GM21737 (cell line): Measurements from ENCODE around the gene IMMP2L.
A peak's percentile ranks its signal among the peaks of the same experiment; 100 is the strongest.
"Not testable (repeated sequence)": the region's sequence is repeated elsewhere in the genome, so short reads cannot be mapped to it uniquely, and the experiment has no call there.

Experiments used
- ATAC-seq: cut with Tn5 transposase; IDR thresholded peaks from one replicate; pipeline ENCODE4 v1.9.1; 2021; ENCODE audit warnings: mild to moderate bottlenecking, moderate library complexity; ENCODE audit not compliant: unreplicated experiment

Gene IMMP2L

DNA sequence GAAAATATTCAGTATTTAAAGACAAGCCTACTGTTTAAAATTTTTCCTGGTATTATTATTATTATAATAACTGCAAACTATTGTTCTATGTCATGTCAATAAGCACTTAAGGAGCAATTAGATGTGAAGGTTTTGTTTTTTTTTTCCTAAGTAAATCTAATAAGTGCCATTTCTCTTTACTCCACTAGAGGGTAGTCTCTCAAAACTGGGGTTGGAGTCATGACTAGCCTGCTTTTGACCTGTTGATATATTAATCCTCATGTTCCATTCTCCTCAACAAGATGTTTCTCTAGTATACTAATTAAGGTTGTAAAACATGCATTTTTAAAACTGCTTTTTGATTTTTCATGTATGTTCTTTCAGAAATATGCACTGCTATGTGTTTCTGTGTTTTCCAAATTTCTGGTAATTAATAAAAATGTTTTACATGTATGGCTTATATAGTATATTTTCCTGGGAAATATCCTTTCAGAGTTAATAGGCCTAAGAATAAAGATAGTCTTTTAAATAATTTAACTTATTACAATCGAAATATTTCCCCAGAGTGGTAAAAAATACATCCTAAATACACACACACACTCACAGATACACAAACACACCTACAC is 472.4 kb downstream of the IMMP2L start:
- peak; percentile 46 for ATAC-seq

GRCh38 chr7:111088328-111088727 is 474.0 kb downstream of the IMMP2L start:
- ATAC-seq, result no peak

DNA sequence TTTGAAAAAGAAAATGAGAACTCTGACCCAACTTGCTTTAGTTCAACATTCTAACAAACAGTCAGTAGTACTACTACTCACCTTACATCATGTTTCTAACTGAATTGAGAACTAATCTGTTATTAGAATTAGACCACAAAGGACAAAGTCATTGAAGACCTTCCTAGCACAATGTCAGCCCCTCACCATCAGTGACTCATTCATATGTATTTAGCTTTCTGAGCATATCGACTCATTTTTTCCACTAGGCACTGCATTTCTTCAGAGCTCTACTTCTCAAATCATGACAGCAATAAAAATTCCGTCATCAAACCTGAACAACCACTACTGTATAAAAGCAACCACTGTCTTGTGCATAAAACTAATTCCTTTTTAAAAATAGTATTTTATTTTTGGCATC is 475.8 kb downstream of the IMMP2L start:
- ATAC-seq, result no peak

- ATAC-seq, result no peak
Observed at GRCh38 chr7:111085356-111085755, 476.9 kb downstream of the IMMP2L start.

DNA sequence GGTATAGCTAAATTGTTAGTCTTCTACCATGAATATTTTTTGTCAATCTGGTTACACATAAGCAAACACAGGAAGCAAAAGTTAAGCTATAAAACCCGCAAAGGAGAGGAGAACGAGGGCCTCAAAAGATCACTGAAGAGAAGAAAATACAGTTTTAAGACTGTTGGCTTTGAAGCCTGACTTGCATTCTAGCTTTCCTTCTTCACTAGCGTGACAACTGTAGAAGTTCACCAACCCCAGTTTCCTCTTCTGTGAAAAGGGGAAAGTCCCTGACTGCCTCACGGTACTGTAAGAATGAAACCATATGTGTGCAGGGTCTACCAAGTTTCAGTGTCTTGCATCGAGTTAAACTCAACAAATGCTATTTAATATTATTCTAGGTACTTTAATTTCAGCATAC is 478.9 kb downstream of the IMMP2L start:
- peak; percentile 98 for ATAC-seq

DNA sequence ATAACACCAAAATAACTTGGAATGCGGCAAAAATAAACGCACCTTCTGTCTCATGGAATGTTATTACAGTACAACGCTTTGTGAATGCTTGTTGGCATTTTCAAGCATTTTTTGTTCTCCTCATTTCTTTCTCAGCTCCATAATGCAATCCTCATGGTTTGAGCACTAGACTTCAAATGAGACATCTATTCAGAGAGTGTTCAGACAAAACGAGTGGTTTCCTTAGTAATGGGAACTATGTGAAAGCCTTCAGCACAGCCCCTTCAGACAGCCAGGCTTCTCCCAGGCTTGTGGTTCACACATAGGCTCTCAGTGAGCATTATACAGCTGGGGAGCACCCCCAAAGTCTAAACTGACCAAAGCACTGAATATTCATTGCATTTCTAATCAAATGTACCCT is 479.9 kb downstream of the IMMP2L start:
- ATAC-seq, result no peak

- ATAC-seq, result no peak
Observed at GRCh38 chr7:111081546-111082267, 480.6 kb downstream of the IMMP2L start.

DNA sequence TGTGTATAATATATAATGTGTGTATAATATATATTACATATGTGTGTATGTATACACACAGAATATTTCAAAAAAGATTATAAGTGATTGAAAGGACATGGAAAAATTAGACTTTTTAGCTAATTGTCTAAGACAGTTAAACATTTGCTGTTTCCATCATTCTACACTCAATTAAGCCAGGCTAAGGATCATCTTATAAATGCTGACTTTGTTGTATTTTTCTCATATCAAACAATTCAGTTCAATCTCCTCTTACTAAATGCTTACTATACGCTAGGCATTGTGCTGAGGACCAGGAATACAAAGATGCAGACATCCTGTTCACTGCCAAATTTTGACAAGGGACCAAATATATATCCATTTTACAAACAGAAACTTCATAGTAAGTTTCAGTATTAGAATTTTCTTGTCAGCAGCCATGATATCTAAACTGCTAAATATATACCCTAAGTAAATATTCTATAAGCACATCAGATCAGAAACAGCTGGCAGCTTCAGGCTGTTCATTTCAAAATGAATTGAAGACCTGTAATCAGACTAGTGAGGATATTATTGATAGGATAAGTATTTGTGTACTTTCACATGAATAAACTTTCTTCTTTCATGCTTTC is 481.7 kb downstream of the IMMP2L start:
- no peak for ATAC-seq

GRCh38 chr7:111077001-111077400 is 485.3 kb downstream of the IMMP2L start:
- no peak for ATAC-seq

DNA sequence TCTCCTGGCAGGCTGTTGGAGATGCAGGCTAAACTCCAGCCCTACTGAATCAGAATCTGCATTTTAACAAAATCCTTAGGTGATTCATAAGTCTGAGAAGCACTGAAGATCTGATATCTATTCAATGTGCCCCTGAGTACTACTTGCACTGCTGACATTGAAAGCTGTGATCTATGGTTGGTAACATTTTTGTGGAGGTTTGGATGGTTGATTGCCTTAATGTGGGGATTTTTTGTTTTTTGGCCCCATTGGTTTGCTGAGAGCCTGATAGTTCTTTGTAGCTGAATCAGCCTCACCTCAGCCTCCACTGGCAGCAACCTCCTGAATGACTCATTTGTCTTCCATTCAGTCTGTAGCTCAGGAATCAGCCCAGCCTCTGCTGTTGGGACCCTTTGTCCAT is 486.1 kb downstream of the IMMP2L start:
- ATAC-seq, result no peak

GRCh38 chr7:111075498-111075897 is 486.8 kb downstream of the IMMP2L start:
- no peak for ATAC-seq

DNA sequence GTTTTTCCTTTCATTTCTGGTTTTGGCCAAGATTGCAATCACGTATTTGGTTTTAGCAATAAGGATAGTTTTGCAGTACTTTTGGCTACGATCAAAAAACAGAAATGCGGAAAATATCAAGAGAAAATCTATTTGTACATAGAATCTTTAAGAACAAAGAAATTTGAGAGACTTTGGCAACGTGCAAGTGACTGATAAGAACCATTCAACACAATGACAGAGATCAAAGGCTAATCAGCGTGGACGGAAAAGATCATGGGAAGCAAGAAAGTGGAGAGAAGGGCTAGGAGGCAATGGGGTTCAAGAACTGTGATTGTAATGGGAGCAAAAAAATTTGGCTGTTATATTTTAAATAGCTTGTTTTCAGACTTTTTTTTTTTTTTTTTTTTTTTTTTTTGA is 487.5 kb downstream of the IMMP2L start:
- no peak for ATAC-seq

DNA sequence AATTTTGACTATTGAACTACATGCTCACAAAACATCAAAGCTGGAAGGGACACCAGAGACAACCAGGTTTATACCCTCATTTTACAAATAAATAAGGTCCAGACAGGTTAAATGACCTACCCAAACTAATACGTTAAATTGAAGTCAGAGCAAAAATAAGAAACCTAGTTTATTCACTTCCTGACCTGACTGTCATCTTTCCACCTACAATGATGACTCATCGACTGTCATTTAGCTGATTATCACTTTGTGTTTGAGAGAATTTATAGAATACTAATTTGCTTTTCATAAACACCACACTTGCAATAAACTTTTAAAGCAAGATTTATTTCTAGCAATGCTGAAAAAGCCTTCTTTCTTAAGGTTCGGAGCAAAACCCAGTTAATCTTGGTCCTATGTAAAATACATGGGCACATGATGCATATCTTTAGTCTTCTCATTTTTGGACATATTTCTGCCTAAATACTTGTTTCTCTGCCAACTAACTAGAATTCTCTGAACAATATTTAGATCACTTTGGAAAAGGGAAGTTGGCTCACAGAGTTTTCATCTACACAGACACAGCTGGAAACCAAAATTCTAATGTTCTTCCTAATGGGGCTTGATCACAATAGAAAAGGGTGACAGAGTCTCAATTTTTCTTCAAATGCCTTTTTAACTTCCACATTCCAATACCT is 488.1 kb downstream of the IMMP2L start:
- ATAC-seq, result no peak

GRCh38 chr7:111072658-111073057 is 489.6 kb downstream of the IMMP2L start:
- ATAC-seq, result not testable (repeated sequence)

- ATAC-seq, result no peak
Observed at GRCh38 chr7:111071556-111071955, 490.7 kb downstream of the IMMP2L start.

DNA sequence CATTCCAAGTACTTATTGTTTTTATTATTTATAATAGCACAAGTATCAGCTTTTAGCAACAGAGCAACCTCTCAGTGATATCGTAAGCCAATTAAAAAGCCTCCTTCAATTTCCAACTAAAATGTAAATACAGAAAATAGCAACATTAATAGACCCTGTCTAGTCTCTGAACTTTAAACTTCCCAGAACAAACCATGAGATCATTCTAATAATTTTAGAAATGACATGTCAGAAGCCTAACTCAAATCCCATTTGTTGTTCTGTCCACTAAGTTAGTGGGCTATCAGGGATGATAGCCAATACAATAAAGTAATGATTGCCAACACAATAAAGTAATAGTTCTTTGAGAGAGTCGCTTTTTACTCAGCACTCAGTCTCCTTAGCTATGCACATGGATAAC is 493.7 kb downstream of the IMMP2L start:
- no peak for ATAC-seq

GRCh38 chr7:111067682-111068081 is 494.6 kb downstream of the IMMP2L start:
- no peak for ATAC-seq

- ATAC-seq, result no peak
Observed at GRCh38 chr7:111067251-111067650, 495.0 kb downstream of the IMMP2L start.

DNA sequence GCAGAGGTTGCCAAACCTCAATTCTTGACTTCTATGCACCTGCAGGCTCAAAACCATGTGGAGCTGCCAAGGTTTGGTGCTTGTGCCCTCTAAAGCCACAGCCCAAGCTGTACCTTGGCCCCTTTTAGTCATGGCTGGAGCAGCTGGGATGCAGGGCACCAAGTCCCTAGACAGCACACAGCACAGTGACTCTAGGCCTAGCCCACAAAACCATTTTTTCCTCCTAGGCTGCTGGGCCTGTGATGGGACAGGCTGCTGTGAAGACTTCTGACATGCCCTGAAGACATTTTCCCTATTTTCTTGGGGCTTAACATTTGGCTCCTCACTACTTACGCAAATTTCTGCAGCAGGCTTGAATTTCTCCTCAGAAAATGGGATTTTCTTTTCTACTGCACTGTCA is 499.1 kb downstream of the IMMP2L start:
- no peak for ATAC-seq

GRCh38 chr7:111059833-111060232 is 502.5 kb downstream of the IMMP2L start:
- ATAC-seq, result no peak

DNA sequence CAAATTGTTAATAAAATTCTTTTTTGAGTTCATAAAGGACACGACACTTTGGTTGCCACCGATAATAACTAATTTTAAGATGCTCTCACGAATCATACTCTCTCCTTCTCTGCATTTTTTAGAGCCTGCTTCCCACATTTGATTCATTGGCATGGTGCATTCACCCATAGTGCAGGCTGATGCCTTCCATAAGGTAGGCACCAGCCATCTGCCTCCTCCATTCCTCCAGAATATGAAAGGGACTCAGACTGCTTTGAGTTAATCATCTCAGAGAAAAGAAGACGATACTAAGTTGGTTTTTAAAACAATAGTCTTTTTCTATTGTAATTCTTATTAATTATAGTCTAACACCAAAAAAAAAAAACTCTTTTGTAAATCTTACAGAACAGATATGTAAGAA is 505.2 kb downstream of the IMMP2L start:
- no peak for ATAC-seq

DNA sequence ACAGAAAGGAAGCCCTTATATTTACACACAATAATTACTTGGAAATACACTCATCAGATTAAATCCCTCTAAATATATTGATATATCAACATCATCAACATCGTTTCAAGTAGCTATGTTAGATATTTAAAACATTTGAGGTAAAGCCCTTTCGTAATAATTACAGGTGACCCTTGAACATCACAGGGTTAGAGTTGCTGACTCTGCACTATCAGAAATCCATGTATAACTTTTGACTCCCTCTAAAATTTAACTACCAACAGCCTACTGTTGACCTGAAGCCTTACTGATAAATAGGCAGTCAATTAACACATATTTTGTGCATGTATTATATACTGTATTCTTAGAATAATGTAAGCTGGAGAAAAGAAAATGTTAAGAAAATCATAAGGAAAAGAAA is 505.9 kb downstream of the IMMP2L start:
- ATAC-seq, result no peak
